Glutamatergic neuron (in vitro differentiated cells): ENCODE measurements around the gene KCNH4. TPM values are rescaled to one million over a fixed set of nuclear protein-coding genes. Genes with fewer than 3 reads are reported as not detected.

Experiments used
- DNase-seq: peaks from one replicate; pipeline ENCODE4 v3.0.0; 2022
- H3K27ac Mint-ChIP-seq: one replicate; pipeline ENCODE4 v1.8.0; 2020; ENCODE audit warnings: mild to moderate bottlenecking, mixed read lengths, inconsistent platforms; ENCODE audit not compliant: unreplicated experiment
- H3K27me3 Mint-ChIP-seq: one replicate; pipeline ENCODE4 v1.8.0; 2020; ENCODE audit warnings: mild to moderate bottlenecking, moderate library complexity, mixed read lengths, inconsistent platforms; ENCODE audit not compliant: unreplicated experiment
- H3K36me3 Mint-ChIP-seq: one replicate; pipeline ENCODE4 v1.8.0; 2020; ENCODE audit warnings: mild to moderate bottlenecking, mixed read lengths, inconsistent platforms; ENCODE audit not compliant: unreplicated experiment
- H3K4me1 Mint-ChIP-seq: one replicate; pipeline ENCODE4 v1.8.0; 2020; ENCODE audit warnings: mild to moderate bottlenecking, low read depth, mixed read lengths, inconsistent platforms; ENCODE audit not compliant: unreplicated experiment
- H3K4me3 Mint-ChIP-seq: one replicate; pipeline ENCODE4 v1.8.0; 2020; ENCODE audit warnings: mild to moderate bottlenecking, mixed read lengths, inconsistent platforms; ENCODE audit not compliant: unreplicated experiment
- H3K9me3 Mint-ChIP-seq: one replicate; pipeline ENCODE4 v1.8.0; 2020; ENCODE audit warnings: mild to moderate bottlenecking, moderate library complexity, mixed read lengths, inconsistent platforms; ENCODE audit not compliant: unreplicated experiment
- total RNA-seq: library from RNA; stranded (reverse); fragmentation: NEBNext Ultra II Directional; extraction: Animal tissue kit (Norgen Biotek cat#: 25700); gene quantifications from one replicate; pipeline ENCODE4 v1.2.1, GENCODE V29; 2021; ENCODE audit not compliant: unreplicated experiment
- TF ChIP-seq, protein P1 (sequence below): fragments of 200-600 bp; sonication (generic); IDR thresholded peaks from one replicate; pipeline ENCODE4 v1.5.0; 2021; ENCODE audit not compliant: partially characterized antibody, unreplicated experiment

The KCNH4 gene
- total RNA-seq, 1 donor from 2014 or later = 0.71 TPM

DNA sequence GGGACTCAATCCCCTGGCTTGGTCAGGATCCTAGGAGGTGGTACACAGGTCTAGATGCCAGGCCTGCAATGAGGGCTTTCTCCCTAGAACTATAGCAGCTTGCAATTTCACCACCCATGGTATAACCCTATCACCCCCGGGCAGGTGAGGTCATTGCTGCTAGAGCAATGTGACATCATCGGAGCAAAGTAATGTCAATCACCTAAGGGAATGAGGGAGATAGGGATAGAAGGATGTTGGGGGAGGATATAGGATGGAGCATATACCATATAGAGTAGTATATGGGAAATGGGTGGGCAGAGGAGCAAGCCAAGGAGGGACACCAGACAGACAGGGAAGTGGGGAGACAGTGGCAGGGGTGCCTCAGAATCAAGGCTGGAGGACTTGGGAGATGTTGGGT is 3.3 kb downstream of the KCNH4 start:
- peaks cover 29% of the 10 kb centered on the region for H3K27me3 Mint-ChIP-seq
- no peak overlapping the region for H3K4me3 Mint-ChIP-seq

DNA sequence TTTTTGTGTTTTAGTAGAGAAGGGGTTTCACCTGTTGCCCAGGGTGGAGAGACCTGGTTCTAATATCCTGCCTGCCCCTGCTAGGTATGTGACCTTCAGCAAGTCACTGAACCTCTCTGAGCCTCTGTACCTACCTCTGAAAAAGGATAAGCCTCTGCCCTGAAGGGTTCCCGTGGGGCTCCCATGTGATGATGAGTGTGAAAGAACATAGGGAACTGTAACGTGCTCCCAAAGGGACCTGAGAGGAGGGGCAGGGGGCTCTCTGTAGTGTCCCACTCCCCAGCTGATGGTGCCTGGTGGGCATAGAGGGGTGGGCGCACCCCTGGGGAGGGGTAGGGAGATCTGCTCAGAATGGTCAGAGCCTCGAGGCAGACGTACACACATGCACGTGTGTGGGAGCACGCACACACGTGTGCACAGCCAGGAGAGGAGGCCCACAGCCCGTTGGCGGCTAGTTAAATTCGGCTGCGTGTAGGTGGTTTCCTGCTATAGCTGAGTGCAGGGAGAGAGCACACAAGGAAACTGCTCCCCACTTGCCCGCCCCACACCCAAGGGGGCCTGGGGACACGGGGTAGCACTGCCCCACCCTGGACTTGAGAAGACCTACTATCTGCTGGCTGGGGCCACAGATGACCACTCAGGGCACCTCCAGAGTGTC is 6.7 kb downstream of the KCNH4 start:
- Mint-ChIP-seq H3K27ac (no peak overlapping the region), H3K9me3 (peaks cover 2% of the 10 kb centered on the region), H3K4me1 (no peaks in the 10 kb centered on the region), H3K27me3 (peaks cover 19% of the 10 kb centered on the region), H3K36me3 (no peaks in the 10 kb centered on the region), H3K4me3 (no peak overlapping the region)
- DNase-seq = no peak
- TF ChIP-seq, protein P1, sequence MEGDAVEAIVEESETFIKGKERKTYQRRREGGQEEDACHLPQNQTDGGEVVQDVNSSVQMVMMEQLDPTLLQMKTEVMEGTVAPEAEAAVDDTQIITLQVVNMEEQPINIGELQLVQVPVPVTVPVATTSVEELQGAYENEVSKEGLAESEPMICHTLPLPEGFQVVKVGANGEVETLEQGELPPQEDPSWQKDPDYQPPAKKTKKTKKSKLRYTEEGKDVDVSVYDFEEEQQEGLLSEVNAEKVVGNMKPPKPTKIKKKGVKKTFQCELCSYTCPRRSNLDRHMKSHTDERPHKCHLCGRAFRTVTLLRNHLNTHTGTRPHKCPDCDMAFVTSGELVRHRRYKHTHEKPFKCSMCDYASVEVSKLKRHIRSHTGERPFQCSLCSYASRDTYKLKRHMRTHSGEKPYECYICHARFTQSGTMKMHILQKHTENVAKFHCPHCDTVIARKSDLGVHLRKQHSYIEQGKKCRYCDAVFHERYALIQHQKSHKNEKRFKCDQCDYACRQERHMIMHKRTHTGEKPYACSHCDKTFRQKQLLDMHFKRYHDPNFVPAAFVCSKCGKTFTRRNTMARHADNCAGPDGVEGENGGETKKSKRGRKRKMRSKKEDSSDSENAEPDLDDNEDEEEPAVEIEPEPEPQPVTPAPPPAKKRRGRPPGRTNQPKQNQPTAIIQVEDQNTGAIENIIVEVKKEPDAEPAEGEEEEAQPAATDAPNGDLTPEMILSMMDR = no peak

More for the DNA sequence above, 3.3 kb downstream of the KCNH4 start:
- Mint-ChIP-seq H3K27ac (no peak overlapping the region), H3K36me3 (no peaks in the 10 kb centered on the region), H3K9me3 (peaks cover 6% of the 10 kb centered on the region), H3K4me1 (no peaks in the 10 kb centered on the region)
- TF ChIP-seq, protein P1 = no peak
- DNase-seq = no peak

DNA sequence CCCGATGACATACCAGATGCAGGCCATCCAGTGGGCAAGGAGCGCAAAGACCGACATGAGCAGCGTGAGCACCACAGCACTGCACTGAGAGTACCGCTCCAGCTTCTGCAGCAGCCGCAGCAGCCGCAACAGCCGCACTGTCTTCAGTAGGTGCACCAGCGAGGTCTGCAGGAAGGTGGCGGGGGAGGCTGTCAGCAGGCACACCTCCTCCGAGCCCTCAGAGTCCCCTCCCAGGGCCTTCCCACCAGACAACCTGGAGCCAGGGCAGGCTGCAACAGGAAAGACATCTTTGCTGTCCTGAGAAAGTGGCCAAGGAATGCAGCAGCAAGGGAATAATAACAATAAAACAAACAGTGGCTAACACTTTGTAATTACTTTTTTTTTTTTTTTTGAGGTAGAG is 9.1 kb downstream of the KCNH4 start:
- Mint-ChIP-seq H3K4me3 (no peak overlapping the region), H3K9me3 (peaks cover 2% of the 10 kb centered on the region), H3K4me1 (no peaks in the 10 kb centered on the region), H3K36me3 (no peaks in the 10 kb centered on the region), H3K27ac (no peak overlapping the region), H3K27me3 (peaks cover 28% of the 10 kb centered on the region)
- no peak for DNase-seq
- TF ChIP-seq, protein P1 = no peak

DNA sequence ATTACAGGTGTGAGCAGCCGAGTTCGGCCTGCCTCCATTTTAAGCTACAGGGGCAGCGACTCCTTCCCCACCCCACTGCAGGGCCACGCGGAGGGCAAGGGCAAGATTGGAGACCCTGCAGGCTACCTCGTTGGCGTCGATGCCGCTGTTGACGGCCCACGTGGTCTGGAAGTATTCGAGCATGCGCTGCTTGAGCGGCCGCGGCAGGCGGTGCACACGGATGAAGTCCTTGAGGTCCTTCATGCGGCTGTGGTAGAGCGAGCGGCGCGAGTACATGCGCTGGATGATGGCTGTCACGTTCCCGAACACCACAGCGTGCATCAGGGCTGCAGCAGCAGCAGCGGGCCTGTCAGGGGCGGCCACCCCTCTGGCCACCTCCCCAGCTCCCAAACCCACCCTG is 11.6 kb downstream of the KCNH4 start:
- no peak overlapping the region for H3K4me3 Mint-ChIP-seq
- no peaks in the 10 kb centered on the region for H3K4me1 Mint-ChIP-seq
- no peak overlapping the region for H3K27ac Mint-ChIP-seq
- DNase-seq = no peak
- peaks cover 20% of the 10 kb centered on the region for H3K27me3 Mint-ChIP-seq
- H3K36me3 Mint-ChIP-seq = no peaks in the 10 kb centered on the region
- TF ChIP-seq, protein P1 = no peak
- no peaks in the 10 kb centered on the region for H3K9me3 Mint-ChIP-seq

DNA sequence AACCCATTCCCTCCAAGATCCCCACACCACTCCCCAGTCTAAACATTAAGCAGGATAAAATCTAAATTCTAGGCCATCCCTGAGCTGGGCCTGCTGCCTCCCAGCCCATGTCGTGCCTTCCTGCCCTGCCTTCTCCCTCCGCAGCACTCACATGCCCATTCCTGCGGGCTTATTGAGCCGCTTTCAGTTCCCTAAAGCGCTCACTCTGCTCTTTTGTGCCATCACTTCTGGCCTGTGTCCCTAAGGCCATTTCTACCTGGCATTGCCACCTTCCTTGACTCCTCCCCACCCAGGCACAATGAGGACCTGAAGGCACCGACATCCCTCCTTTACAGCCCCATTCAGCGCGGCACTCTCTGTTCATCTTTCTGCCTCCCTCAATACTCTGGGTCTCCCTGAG is 13.1 kb downstream of the KCNH4 start:
- TF ChIP-seq, protein P1 = no peak
- H3K27me3 Mint-ChIP-seq = peaks cover 20% of the 10 kb centered on the region
- no peak overlapping the region for H3K4me3 Mint-ChIP-seq
- no peak overlapping the region for H3K27ac Mint-ChIP-seq
- no peaks in the 10 kb centered on the region for H3K9me3 Mint-ChIP-seq
- H3K36me3 Mint-ChIP-seq = no peaks in the 10 kb centered on the region
- H3K4me1 Mint-ChIP-seq = no peaks in the 10 kb centered on the region
- no peak for DNase-seq
